B cell (primary cell): Measurements from ENCODE around the gene ERBB4. TPM values are rescaled to one million over a fixed set of nuclear protein-coding genes. Genes with fewer than 3 reads are reported as not detected.

Source experiments
- ATAC-seq: fragments of 200-7000 bp; cut with Tn5 transposase; one replicate; pipeline ENCODE4 v1.10.0; 2021; ENCODE audit warnings: low read depth, mild to moderate bottlenecking, moderate number of reproducible peaks, moderate library complexity
- CTCF ChIA-PET: fragments of 350-600 bp; sonication (Branson Sonifier 250); formaldehyde crosslinking; loops from one replicate; lab custom pipeline; 2021; ENCODE audit warnings: antibody characterized with exemption, inconsistent platforms; lab: Charles Lee
- POLR2A ChIA-PET: fragments of 350-600 bp; sonication (Branson Sonifier 250); formaldehyde crosslinking; loops from one replicate; lab custom pipeline; 2021; ENCODE audit warnings: antibody characterized with exemption; lab: Charles Lee
- DNase-seq: peaks from one replicate; pipeline ENCODE4 v3.0.0; 2013
- H2AFZ ChIP-seq: 2 replicates; pipeline ENCODE4 v1.6.1; 2012; ENCODE audit warnings: mild to moderate bottlenecking, low read depth, low read length; ENCODE audit not compliant: insufficient read depth, poor library complexity, severe bottlenecking
- H3K27ac ChIP-seq, 2 donors: 1 replicate in 1 of 2; 2 replicates in 1 of 2; pipeline ENCODE4 v1.5.1; 2012 to 2013; ENCODE audit warnings: low read length in 2 of 2, mild to moderate bottlenecking in 2 of 2, moderate library complexity in 1 of 2
- H3K27me3 ChIP-seq, 4 experiments: fragments of 200-600 bp in 1 of 4; sonication (generic) in 1 of 4; replicated peaks in 1 of 4; 1 replicate in 2 of 4; 2 replicates in 2 of 4; pipeline versions ENCODE4 v1.6.1 to v1.7.0; 2013 to 2016; ENCODE audit warnings: low read length in 3 of 4, mild to moderate bottlenecking in 2 of 4, mixed read lengths in 1 of 4, moderate library complexity in 1 of 4; ENCODE audit not compliant: insufficient read depth in 4 of 4, control insufficient read depth in 3 of 4; ENCODE audit errors: control extremely low read depth in 1 of 4
- H3K36me3 ChIP-seq, 2 experiments: replicated peaks in 1 of 2; 1 replicate in 1 of 2; 2 replicates in 1 of 2; pipeline versions ENCODE4 v1.6.1 to v1.7.1; 2013; ENCODE audit warnings: low read length in 1 of 2; ENCODE audit not compliant: insufficient read depth in 2 of 2, control insufficient read depth in 1 of 2; ENCODE audit errors: control extremely low read depth in 1 of 2, extremely low read depth in 1 of 2
- H3K4me1 ChIP-seq, 2 donors: fragments of 200-600 bp in 1 of 2; sonication (generic) in 1 of 2; 1 replicate in 1 of 2; 2 replicates in 1 of 2; pipeline versions ENCODE4 v1.5.1 to v1.6.1; 2013 to 2017; ENCODE audit warnings: low read length in 2 of 2; ENCODE audit not compliant: control insufficient read depth in 2 of 2, insufficient read depth in 2 of 2
- H3K4me2 ChIP-seq: replicated peaks from 2 replicates; pipeline ENCODE3; 2012; ENCODE audit warnings: mild to moderate bottlenecking, low read depth, low read length; ENCODE audit not compliant: poor library complexity, severe bottlenecking
- H3K4me3 ChIP-seq, 5 experiments: fragments of 200-600 bp in 1 of 5; sonication (generic) in 1 of 5; 1 replicate in 3 of 5; 2 replicates in 2 of 5; pipeline versions ENCODE4 v1.5.1 to v1.7.0; 2011 to 2016; ENCODE audit warnings: low read length in 4 of 5, mild to moderate bottlenecking in 4 of 5, low read depth in 2 of 5, control low read depth in 1 of 5, moderate library complexity in 1 of 5; ENCODE audit not compliant: insufficient read depth in 1 of 5; ENCODE audit errors: control extremely low read depth in 1 of 5, extremely low read depth in 1 of 5
- H3K79me2 ChIP-seq: fragments of 200-600 bp; sonication (generic); one replicate; pipeline ENCODE4 v1.6.0; 2016; ENCODE audit warnings: low read length; ENCODE audit not compliant: control insufficient read depth, insufficient read depth
- H3K9ac ChIP-seq: fragments of 200-600 bp; sonication (generic); 2 replicates; pipeline ENCODE4 v1.6.1; 2017; ENCODE audit warnings: mild to moderate bottlenecking, low read length, moderate library complexity
- H3K9me3 ChIP-seq, 3 donors: one replicate each; pipeline versions ENCODE4 v1.6.1 to v1.7.1; 2013; ENCODE audit warnings: low read length in 2 of 3; ENCODE audit not compliant: control insufficient read depth in 2 of 3, insufficient read depth in 1 of 3; ENCODE audit errors: control extremely low read depth in 1 of 3
- H4K20me1 ChIP-seq: 2 replicates; pipeline ENCODE4 v1.6.0; 2012; ENCODE audit warnings: mild to moderate bottlenecking, low read length; ENCODE audit not compliant: insufficient read depth, control insufficient read depth, poor library complexity, severe bottlenecking
- H3K27ac Mint-ChIP-seq: one replicate; pipeline ENCODE4 v1.8.0; 2021; ENCODE audit warnings: mixed read lengths
- H3K27me3 Mint-ChIP-seq: one replicate; pipeline ENCODE4 v1.8.0; 2021; ENCODE audit warnings: mixed read lengths
- H3K4me1 Mint-ChIP-seq: one replicate; pipeline ENCODE4 v1.8.0; 2021; ENCODE audit warnings: mixed read lengths
- H3K4me3 Mint-ChIP-seq: one replicate; pipeline ENCODE4 v1.8.0; 2021; ENCODE audit warnings: mixed read lengths
- H3K9me3 Mint-ChIP-seq: one replicate; pipeline ENCODE4 v1.8.0; 2022; ENCODE audit warnings: mixed read lengths; ENCODE audit not compliant: insufficient read depth
- CTCF ChIP-seq: fragments of 200-600 bp; IDR thresholded peaks from one replicate; pipeline ENCODE4 v1.8.0; 2022; ENCODE audit warnings: antibody characterized with exemption, mild to moderate bottlenecking
- EZH2 ChIP-seq: IDR thresholded peaks from 2 replicates; pipeline ENCODE4 v1.6.1; 2012; ENCODE audit warnings: borderline replicate concordance, low read depth, mild to moderate bottlenecking, moderate library complexity, low read length; ENCODE audit not compliant: insufficient read depth, poor library complexity, severe bottlenecking
- WGBS: methylation state at CpG from one replicate; pipeline ENCODE4 v1.1.5; 2013; ENCODE audit warnings: missing lambda C conversion rate; ENCODE audit not compliant: insufficient coverage; 5-methylcytosine and 5-hydroxymethylcytosine counted together
- intact Hi-C: fragments of 100-400 bp; cut with micrococcal nuclease; formaldehyde crosslinking; loops from one replicate; pipeline ENCODE4 v1.10.0; 2022
- polyA plus RNA-seq: library from polyadenylated mRNA; depleted of rRNA; stranded (reverse); fragments of >200 nt; gene quantifications from 2 replicates; pipeline ENCODE4 v1.2.3, GENCODE V29; 2012
- total RNA-seq, 2 donors: library from RNA; stranded (reverse); fragments of 120-200 nt in 1 of 2; gene quantifications; 1 replicate in 1 of 2; 2 replicates in 1 of 2; pipeline versions ENCODE4 v1.2.3 to v1.2.4, GENCODE V29; 2013 to 2022

Gene ERBB4
- total and polyA plus RNA-seq, 2 donors (not counting 1 experiment from before 2014, with no cell fraction given), result not detected

- intact Hi-C loops, result no loop called here
- TF ChIP-seq EZH2 (no peak), CTCF (no peak)
- ATAC-seq (no peak), DNase-seq (no peak)
- no peaks in the 10 kb centered on the region for H3K36me3 ChIP-seq
- no peaks in the 10 kb centered on the region for H3K79me2 ChIP-seq
- H3K4me1 Mint-ChIP-seq, result no peaks in the 10 kb centered on the region
- no peaks in the 10 kb centered on the region for H4K20me1 ChIP-seq
- POLR2A ChIA-PET, result no interaction called here
- no peaks in the 10 kb centered on the region for H3K27me3 ChIP-seq
- H3K9me3 Mint-ChIP-seq, result no peaks in the 10 kb centered on the region
- H3K4me3 Mint-ChIP-seq, result no peak overlapping the region
- H3K27ac Mint-ChIP-seq, result no peak overlapping the region
- H3K4me1 ChIP-seq, result no peaks in the 10 kb centered on the region
- H3K27ac ChIP-seq, result no peak overlapping the region
- no peak overlapping the region for H2AFZ ChIP-seq
- H3K9ac ChIP-seq, result no peak overlapping the region
- CTCF ChIA-PET, result no interaction called here
- no peaks in the 10 kb centered on the region for H3K27me3 Mint-ChIP-seq
- no CpG with 5 or more reads among the region's 2 CpGs for WGBS
- H3K4me3 ChIP-seq, result no peak overlapping the region
- no peak overlapping the region for H3K4me2 ChIP-seq
- H3K9me3 ChIP-seq, result no peaks in the 10 kb centered on the region
These were observed 1165.4 kb downstream of the ERBB4 start for GRCh38 chr2:211373203-211373602.

GRCh38 chr2:211371465-211371864 lies 1167.1 kb downstream of the ERBB4 start:
- Mint-ChIP-seq H3K27me3 (no peaks in the 10 kb centered on the region), H3K9me3 (no peaks in the 10 kb centered on the region), H3K4me3 (no peak overlapping the region), H3K4me1 (no peaks in the 10 kb centered on the region), H3K27ac (no peak overlapping the region)
- Histone ChIP-seq H3K9ac (no peak overlapping the region), H4K20me1 (no peaks in the 10 kb centered on the region), H3K79me2 (no peaks in the 10 kb centered on the region), H3K4me2 (no peak overlapping the region), H3K27me3 (no peaks in the 10 kb centered on the region), H3K36me3 (no peaks in the 10 kb centered on the region), H2AFZ (no peak overlapping the region), H3K27ac (no peak overlapping the region), H3K9me3 (no peaks in the 10 kb centered on the region), H3K4me1 (no peaks in the 10 kb centered on the region), H3K4me3 (no peak overlapping the region)
- TF ChIP-seq CTCF (no peak), EZH2 (no peak)
- DNase-seq, result no peak
- intact Hi-C loops, result no loop called here
- POLR2A ChIA-PET, result no interaction called here
- 75% methylated on average over 2 of the region's 2 CpGs for WGBS
- CTCF ChIA-PET, result no interaction called here
- ATAC-seq, result no peak
